HG02571 (cell line): ENCODE measurements around the gene ANKLE2.
"Not testable (repeated sequence)": the region's sequence is repeated elsewhere in the genome, so short reads cannot be mapped to it uniquely, and the experiment has no call there.

Experiments
- ATAC-seq: cut with Tn5 transposase; IDR thresholded peaks from one replicate; pipeline ENCODE4 v1.9.1; 2021; ENCODE audit warnings: mild to moderate bottlenecking, moderate library complexity; ENCODE audit not compliant: unreplicated experiment

Gene ANKLE2

DNA sequence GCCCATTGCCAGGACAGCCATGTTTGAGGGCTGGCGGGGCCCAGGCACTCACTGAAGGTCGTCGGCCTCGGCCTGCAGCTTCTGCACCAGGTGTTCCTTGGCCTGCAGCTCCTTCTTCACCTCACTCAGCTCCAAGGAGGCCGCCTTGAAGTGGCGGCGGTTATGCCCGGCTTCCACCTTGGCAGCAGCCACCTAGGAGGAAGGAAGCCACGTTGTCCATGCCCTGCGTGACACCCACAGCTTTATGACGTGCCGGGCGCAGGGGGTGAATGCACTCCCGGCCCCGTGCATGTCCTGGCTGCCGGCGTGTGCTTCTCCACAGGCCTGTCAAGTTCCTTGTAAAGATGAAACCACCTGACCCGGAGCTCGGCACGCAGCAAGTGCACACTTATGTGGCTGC, 16.0 kb upstream of the ANKLE2 start:
- ATAC-seq: no peak

- ATAC-seq: no peak
These were observed 15.4 kb upstream of the ANKLE2 start for GRCh38 chr12:132776816-132777568.

- ATAC-seq: not testable (repeated sequence)
These were observed 14.6 kb upstream of the ANKLE2 start for GRCh38 chr12:132776230-132776625.

DNA sequence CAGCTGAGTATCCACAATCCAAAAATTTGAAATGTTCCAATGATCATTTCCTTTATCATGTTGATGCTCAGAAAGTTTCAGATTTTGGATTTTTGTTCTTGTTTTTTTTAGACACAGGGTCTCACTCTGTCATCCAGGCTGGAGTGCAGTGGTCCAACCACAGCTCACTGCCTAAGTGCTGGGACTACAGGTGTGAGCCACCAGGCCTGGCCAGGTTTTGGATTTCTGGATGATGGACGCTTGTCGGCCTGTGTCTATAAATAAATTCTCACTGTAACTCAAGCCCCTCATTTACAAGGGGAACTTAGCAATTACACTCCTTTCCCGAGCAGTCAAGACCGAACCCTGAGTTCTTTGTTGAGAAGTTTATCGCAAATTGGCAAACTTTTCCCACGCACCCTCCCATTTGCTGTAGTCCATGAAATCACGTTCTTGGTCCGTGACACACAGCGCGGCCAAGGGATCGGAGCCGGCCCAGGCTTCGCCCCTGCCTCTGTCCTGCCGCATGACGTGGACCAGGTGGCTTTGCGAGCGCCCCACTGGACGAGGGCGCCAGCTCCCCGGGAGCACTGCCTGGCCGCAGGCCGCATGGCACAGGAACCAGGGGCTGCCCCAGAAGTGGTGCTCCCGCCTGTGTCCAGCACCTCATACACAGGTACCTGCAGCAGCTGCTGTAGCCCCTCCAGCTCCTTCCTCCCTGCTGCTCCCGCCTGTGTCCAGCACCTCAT, 14.0 kb upstream of the ANKLE2 start:
- ATAC-seq: no peak

- no peak for ATAC-seq
These were observed 13.1 kb upstream of the ANKLE2 start for GRCh38 chr12:132774646-132775275.

DNA sequence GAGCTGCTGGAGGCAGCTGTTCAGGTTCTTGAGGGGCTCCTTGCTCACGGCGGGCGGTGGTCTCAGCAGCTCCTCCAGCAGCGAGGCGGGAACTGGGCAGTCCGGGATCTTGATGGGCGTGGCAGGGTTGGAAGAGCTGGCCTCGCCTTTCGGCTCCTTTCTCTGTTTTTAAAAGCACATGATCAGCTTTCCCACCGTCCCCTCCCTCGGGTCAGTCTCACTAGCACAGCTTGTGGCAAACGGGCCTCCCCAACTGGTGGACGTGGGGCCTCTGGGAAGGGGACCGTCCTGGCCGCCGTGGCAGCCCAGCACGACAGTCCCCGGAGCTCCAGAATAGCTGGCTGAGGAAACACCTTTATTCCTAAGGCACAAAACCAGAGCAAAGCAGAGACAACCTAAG, 12.5 kb upstream of the ANKLE2 start:
- no peak for ATAC-seq

DNA sequence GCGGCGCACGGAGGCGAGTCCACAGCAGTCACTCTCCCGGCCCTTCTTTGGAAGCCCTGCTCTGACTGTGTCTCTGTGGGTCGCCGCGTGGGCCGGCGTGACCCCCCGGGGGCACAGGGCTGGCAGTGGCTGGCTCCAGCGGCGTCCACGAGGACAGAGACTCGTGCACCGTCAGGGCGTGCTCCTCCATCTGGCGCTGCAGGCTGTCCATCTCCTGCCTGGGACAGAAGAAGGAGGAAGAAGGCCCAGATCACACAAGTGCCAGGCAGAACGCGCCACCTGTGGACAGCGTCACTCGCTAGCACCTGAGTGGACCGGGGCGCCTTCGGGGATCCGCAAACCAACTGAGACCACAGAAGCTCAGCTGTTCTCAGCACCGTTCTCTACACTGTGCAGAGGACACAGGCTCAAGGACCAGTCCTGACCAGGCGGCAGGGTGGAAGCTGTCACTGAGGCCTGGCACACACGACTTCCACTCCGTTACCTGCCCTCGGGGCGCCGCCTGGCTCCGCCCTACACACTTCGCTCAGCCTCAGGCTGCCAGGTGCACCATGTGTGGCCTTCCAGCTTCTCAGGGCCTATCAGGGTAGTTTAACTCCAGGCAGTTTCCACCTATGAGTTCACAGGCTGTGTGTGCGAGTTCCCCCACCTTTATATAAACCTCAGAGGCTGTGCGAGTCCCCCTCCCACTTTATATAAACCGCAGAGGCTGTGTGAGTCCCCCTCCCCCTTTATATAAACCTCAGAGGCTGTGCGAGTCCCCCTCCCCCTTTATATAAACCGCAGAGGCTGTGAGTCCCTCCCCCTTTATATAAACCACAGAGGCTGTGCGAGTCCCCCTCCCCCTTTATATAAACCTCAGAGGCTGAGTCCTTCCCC, 11.7 kb upstream of the ANKLE2 start:
- no peak for ATAC-seq

DNA sequence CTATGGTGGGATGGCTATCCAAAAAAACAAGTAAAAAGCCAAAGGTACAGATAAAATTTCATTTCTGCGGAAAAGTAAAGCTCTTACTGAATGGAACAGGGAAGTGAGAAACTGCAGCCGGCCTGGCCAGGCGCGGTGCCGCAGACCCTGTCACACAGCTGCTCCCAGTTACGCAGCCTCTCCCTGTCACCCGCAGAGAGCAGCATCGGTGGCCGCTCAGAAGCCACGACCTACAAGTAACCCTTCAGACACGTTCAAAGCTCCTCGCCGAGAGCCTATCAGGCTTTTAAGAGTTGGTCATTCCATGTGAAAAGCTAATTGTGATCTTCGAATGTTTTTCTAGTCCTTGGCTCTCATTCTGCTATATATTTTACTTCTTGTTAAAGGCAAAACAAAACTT, 11.0 kb upstream of the ANKLE2 start:
- no peak for ATAC-seq

GRCh38 chr12:132771126-132771838, 9.7 kb upstream of the ANKLE2 start:
- ATAC-seq: no peak

DNA sequence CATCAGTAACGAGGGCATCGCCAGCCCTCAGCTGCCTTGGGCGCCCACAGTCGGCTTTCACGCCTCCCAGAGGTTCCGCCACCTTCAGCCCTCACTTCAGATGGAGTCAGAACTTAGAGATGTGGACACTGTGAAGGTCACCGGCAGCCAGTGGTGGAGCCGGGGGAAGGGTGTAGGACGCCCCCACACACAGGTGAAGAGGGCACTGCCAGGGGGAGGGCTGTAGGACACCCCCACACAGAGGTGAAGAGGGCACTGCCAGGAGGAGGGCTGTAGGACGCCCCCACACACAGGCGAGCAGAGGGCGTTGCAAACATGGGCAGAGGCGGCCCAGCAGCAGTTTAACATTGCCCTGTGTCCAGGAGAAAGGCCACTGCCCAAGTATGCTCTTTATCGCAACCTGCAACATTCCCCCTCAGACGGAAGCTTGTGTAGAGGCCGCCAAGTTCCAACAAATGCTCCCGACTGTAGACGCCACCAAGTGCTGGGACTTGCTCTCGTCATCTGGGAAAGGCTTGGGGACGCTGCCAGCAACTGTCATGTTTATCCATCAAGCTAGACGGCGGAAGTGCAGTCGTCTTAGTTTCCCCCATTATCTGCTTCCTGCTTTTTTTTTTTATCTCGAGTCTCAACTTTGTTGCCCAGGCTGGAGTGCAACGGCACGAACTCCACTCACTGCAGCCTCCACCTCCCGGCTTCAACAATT, 4.9 kb upstream of the ANKLE2 start:
- ATAC-seq: no peak

GRCh38 chr12:132765361-132765760, 3.7 kb upstream of the ANKLE2 start:
- ATAC-seq: no peak

- no peak for ATAC-seq
These were observed 2.6 kb upstream of the ANKLE2 start for GRCh38 chr12:132764231-132764630.

- ATAC-seq: peak; percentile 68
These were observed 420 bp upstream of the ANKLE2 start for GRCh38 chr12:132761921-132762583.

- no peak for ATAC-seq
These were observed 2.3 kb downstream of the ANKLE2 start for GRCh38 chr12:132759359-132759758.

GRCh38 chr12:132758825-132759224, 2.8 kb downstream of the ANKLE2 start:
- not testable (repeated sequence) for ATAC-seq

DNA sequence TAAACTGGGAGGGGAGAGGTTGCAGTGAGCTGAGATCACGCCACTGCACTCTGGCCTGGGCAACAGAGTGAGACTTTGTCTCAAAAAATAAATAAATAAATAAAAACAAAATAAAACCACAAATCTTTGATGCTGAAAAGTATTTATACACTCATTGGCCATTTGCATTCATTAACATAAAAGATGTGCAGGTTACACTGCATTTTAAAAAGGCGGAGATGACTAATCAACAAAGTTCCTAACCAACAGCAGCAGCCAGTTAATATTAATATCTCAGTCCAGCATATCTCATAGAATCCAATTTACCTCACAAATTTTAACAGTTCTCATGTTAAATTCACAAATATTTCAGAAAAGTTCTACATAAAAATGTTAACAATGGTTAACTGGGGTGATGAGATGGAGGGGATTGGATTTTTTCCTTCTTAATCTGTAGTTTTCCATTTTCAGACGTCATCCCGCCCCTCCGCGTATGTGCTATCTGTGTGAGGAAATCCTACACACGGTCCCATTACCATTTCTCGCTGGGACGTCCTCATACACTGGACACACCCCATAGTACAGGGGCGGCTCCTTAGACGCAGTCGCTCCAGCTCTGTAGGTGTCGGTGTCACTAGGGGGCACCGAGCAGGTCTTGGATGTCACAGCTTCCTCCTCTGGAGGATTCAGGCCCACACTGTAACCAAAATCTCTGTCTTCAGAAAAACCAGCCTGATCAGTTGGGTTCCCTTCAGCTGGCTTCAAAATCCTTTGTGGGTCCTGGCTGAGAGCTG, 7.3 kb downstream of the ANKLE2 start:
- ATAC-seq: no peak

DNA sequence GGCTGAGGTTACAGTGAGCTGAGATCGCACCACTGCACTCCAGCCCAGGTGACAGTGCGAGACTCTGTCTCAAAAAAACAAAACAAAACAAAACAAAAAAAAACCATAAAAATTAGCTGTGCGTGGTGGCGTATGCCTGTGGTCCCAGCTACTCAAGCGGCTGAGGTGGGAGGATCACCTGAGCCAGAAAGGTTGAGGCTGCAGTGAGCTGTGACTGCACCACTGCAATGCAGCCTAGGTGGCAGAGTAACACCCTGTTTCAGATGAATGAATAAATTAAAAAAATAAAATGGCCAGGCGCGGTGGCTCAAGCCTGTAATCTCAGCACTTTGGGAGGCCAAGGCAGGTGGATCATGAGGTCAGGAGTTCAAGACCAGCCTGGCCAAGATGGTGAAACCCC, 8.0 kb downstream of the ANKLE2 start:
- not testable (repeated sequence) for ATAC-seq

GRCh38 chr12:132748319-132748718, 13.3 kb downstream of the ANKLE2 start:
- ATAC-seq: no peak
